Stimulated activated CD8-positive, alpha-beta memory T cell treated with anti-CD3 and anti-CD28 coated beads, Interleukin-15, amount 100 ng/mL, for 4 hours (primary cell): Measurements from ENCODE around the gene RPRM.
A peak's percentile ranks its signal among the peaks of the same experiment; 100 is the strongest.
"Not testable (repeated sequence)": the region's sequence is repeated elsewhere in the genome, so short reads cannot be mapped to it uniquely, and the experiment has no call there.

Experiments used
- DNase-seq, 2 donors: peaks; one replicate each; pipeline ENCODE4 v3.0.0-alpha.2; 2020; ENCODE audit warnings: low read depth in 2 of 2

The RPRM gene

GRCh38 chr2:153478289-153479261 lies at the start of gene RPRM:
TSS of gene RPRM (minus strand) at chr2:153478762. CDS start at chr2:153478565, 197 bp downstream.
- DNase-seq = peak in 1 of 2 donors; percentile 20

- DNase-seq = peak in 1 of 2 donors; percentile 6
These were observed 40.8 kb upstream of the RPRM start for GRCh38 chr2:153519257-153519875.

- no peak for DNase-seq
These were observed 33.8 kb upstream of the RPRM start for GRCh38 chr2:153512331-153512730.

GRCh38 chr2:153510996-153511395 lies 32.4 kb upstream of the RPRM start:
- DNase-seq = no peak

GRCh38 chr2:153509133-153509532 lies 30.6 kb upstream of the RPRM start:
- no peak for DNase-seq

GRCh38 chr2:153506499-153506898 lies 27.9 kb upstream of the RPRM start:
- DNase-seq = not testable (repeated sequence)

GRCh38 chr2:153499439-153499838 lies 20.9 kb upstream of the RPRM start:
- DNase-seq = no peak

- no peak for DNase-seq
These were observed 19.5 kb upstream of the RPRM start for GRCh38 chr2:153497938-153498629.

GRCh38 chr2:153495725-153496124 lies 17.2 kb upstream of the RPRM start:
- DNase-seq = no peak

- no peak for DNase-seq
These were observed 9.5 kb upstream of the RPRM start for GRCh38 chr2:153488072-153488471.

- no peak for DNase-seq
These were observed 8.9 kb upstream of the RPRM start for GRCh38 chr2:153487448-153487847.

- DNase-seq = no peak
These were observed 1.0 kb upstream of the RPRM start for GRCh38 chr2:153479573-153479972.

GRCh38 chr2:153477636-153478288 lies 800 bp downstream of the RPRM start:
- no peak for DNase-seq

GRCh38 chr2:153476816-153477635 lies 1.5 kb downstream of the RPRM start:
- DNase-seq = no peak

- DNase-seq = no peak
These were observed 2.1 kb downstream of the RPRM start for GRCh38 chr2:153476491-153476815.

GRCh38 chr2:153474876-153475435 lies 3.6 kb downstream of the RPRM start:
- DNase-seq = no peak

GRCh38 chr2:153474407-153474806 lies 4.2 kb downstream of the RPRM start:
- no peak for DNase-seq

GRCh38 chr2:153470867-153471266 lies 7.7 kb downstream of the RPRM start:
- no peak for DNase-seq

- DNase-seq = no peak
These were observed 14.2 kb downstream of the RPRM start for GRCh38 chr2:153464395-153464794.

GRCh38 chr2:153462338-153462859 lies 16.2 kb downstream of the RPRM start:
- DNase-seq = no peak

GRCh38 chr2:153461453-153461852 lies 17.1 kb downstream of the RPRM start:
- no peak for DNase-seq
